Ishikawa (cell line): ENCODE measurements around the gene TMEM63A.
A peak's percentile ranks its signal among the peaks of the same experiment; 100 is the strongest.

Experiments used
- CEBPB ChIP-seq: IDR thresholded peaks from 2 replicates; pipeline ENCODE4 v1.6.1; 2012
- CREB1 ChIP-seq: IDR thresholded peaks from 2 replicates; pipeline ENCODE4 v1.6.1; 2012; ENCODE audit warnings: low read depth
- EGR1 ChIP-seq: IDR thresholded peaks from 2 replicates; pipeline ENCODE4 v1.6.1; 2012
- EP300 ChIP-seq: IDR thresholded peaks from 2 replicates; pipeline ENCODE4 v1.6.1; 2012; ENCODE audit warnings: borderline replicate concordance
- FOXM1 ChIP-seq: IDR thresholded peaks from 2 replicates; pipeline ENCODE4 v1.6.1; 2012; ENCODE audit warnings: low read depth, borderline replicate concordance
- MAX ChIP-seq: IDR thresholded peaks from 2 replicates; pipeline ENCODE4 v1.6.1; 2012
- NFIC ChIP-seq: IDR thresholded peaks from 2 replicates; pipeline ENCODE4 v1.6.1; 2012
- RAD21 ChIP-seq: IDR thresholded peaks from 2 replicates; pipeline ENCODE4 v1.6.1; 2012; ENCODE audit warnings: low read depth
- REST ChIP-seq: IDR thresholded peaks from 2 replicates; pipeline ENCODE4 v1.6.1; 2012; ENCODE audit warnings: low read depth, mild to moderate bottlenecking
- TAF1 ChIP-seq: IDR thresholded peaks from 2 replicates; pipeline ENCODE4 v1.6.1; 2012; ENCODE audit warnings: low read depth, mild to moderate bottlenecking
- TCF12 ChIP-seq: IDR thresholded peaks from 2 replicates; pipeline ENCODE4 v1.6.1; 2012; ENCODE audit warnings: low read depth
- TEAD4 ChIP-seq: IDR thresholded peaks from 2 replicates; pipeline ENCODE4 v1.6.1; 2012
- USF1 ChIP-seq: IDR thresholded peaks from 2 replicates; pipeline ENCODE4 v1.6.1; 2012
- YY1 ChIP-seq: IDR thresholded peaks from 2 replicates; pipeline ENCODE4 v1.6.1; 2012; ENCODE audit warnings: low read depth
- ZBTB7A ChIP-seq: IDR thresholded peaks from 2 replicates; pipeline ENCODE4 v1.6.1; 2012; ENCODE audit warnings: low read depth

The TMEM63A gene

GRCh38 chr1:225863167-225863566, 19.0 kb downstream of the TMEM63A start:
- TF ChIP-seq NFIC = peak; percentile 56; the same call in 1 of the 2 replicates
- no peak for TF ChIP-seq ZBTB7A
- TF ChIP-seq TCF12 = no peak
- TF ChIP-seq REST = no peak

GRCh38 chr1:225862581-225862950, 19.6 kb downstream of the TMEM63A start:
- no peak for TF ChIP-seq EGR1
- no peak for TF ChIP-seq TEAD4
- TF ChIP-seq NFIC = no peak
- no peak for TF ChIP-seq CREB1
- no peak for TF ChIP-seq EP300
- TF ChIP-seq RAD21 = no peak
- TF ChIP-seq CEBPB = no peak
- no peak for TF ChIP-seq FOXM1
- no peak for TF ChIP-seq YY1
- TF ChIP-seq MAX = no peak
- TF ChIP-seq REST = no peak
- no peak for TF ChIP-seq USF1
- TF ChIP-seq TAF1 = no peak
- no peak for TF ChIP-seq ZBTB7A

GRCh38 chr1:225861834-225862580, 20.2 kb downstream of the TMEM63A start:
- TF ChIP-seq YY1 (no peak), FOXM1 (no peak), NFIC (no peak), ZBTB7A (no peak), RAD21 (no peak), TEAD4 (no peak), TAF1 (no peak), CREB1 (no peak), REST (no peak), MAX (no peak), CEBPB (no peak), USF1 (no peak), TCF12 (no peak), EP300 (no peak)

- no peak for TF ChIP-seq TEAD4
Measured at GRCh38 chr1:225860876-225861441, 21.2 kb downstream of the TMEM63A start.

GRCh38 chr1:225860107-225860506, 22.1 kb downstream of the TMEM63A start:
- no peak for TF ChIP-seq TAF1
- TF ChIP-seq FOXM1 = no peak
- TF ChIP-seq EP300 = no peak
- TF ChIP-seq NFIC = no peak
- no peak for TF ChIP-seq USF1
- no peak for TF ChIP-seq TCF12
- TF ChIP-seq RAD21 = no peak
- no peak for TF ChIP-seq EGR1
- TF ChIP-seq MAX = no peak
- no peak for TF ChIP-seq CEBPB
- no peak for TF ChIP-seq TEAD4
- TF ChIP-seq REST = no peak
- TF ChIP-seq ZBTB7A = no peak
- no peak for TF ChIP-seq CREB1
- no peak for TF ChIP-seq YY1
